Calu3 (cell line): ENCODE results near the gene SGO1. TPM values are rescaled to one million over a fixed set of nuclear protein-coding genes. Genes with fewer than 3 reads are reported as not detected.

Experiments
- BruUV-seq: library from RNA; stranded (reverse); fragments of 400-500 nt; replicated peaks from 2 replicates; lab custom pipeline; 2021; lab: Mats Ljungman, UMichigan
- CTCF ChIA-PET: fragments of 300-600 bp; sonication (Branson Sonifier 250); formaldehyde crosslinking; loops from one replicate; lab custom pipeline; 2022; ENCODE audit warnings: antibody characterized with exemption; lab: Charles Lee
- DNase-seq: peaks from one replicate; pipeline ENCODE4 v3.0.0; 2022
- H3K27ac Mint-ChIP-seq: one replicate; pipeline ENCODE4 v1.8.0; 2022; ENCODE audit warnings: mixed read lengths; ENCODE audit not compliant: unreplicated experiment
- H3K27me3 Mint-ChIP-seq: one replicate; pipeline ENCODE4 v1.8.0; 2022; ENCODE audit warnings: mixed read lengths; ENCODE audit not compliant: unreplicated experiment
- H3K36me3 Mint-ChIP-seq: one replicate; pipeline ENCODE4 v1.8.0; 2022; ENCODE audit warnings: mild to moderate bottlenecking, moderate library complexity, mixed read lengths; ENCODE audit not compliant: insufficient read depth, unreplicated experiment
- H3K4me1 Mint-ChIP-seq: one replicate; pipeline ENCODE4 v1.8.0; 2022; ENCODE audit warnings: mild to moderate bottlenecking, low read depth, mixed read lengths; ENCODE audit not compliant: unreplicated experiment
- H3K4me3 Mint-ChIP-seq: one replicate; pipeline ENCODE4 v1.8.0; 2022; ENCODE audit warnings: mild to moderate bottlenecking, low read depth, moderate library complexity, mixed read lengths; ENCODE audit not compliant: unreplicated experiment
- H3K9me3 Mint-ChIP-seq: one replicate; pipeline ENCODE4 v1.8.0; 2022; ENCODE audit warnings: low read depth, mixed read lengths; ENCODE audit not compliant: unreplicated experiment
- intact Hi-C: fragments of 100-400 bp; cut with micrococcal nuclease; formaldehyde crosslinking; loops from one replicate; pipeline ENCODE4 v1.10.0; 2022; ENCODE audit not compliant: unreplicated experiment
- total RNA-seq: library from RNA; stranded (reverse); gene quantifications from 2 replicates; pipeline ENCODE4 v1.2.3, GENCODE V29; 2022
- TF ChIP-seq, protein P1 (sequence below): fragments of 200-600 bp; IDR thresholded peaks from one replicate; pipeline ENCODE4 v1.8.0; 2022; ENCODE audit warnings: antibody characterized with exemption; ENCODE audit not compliant: unreplicated experiment

Gene SGO1
- total RNA-seq, 1 experiment from 2014 or later: 30.2 TPM

- TF ChIP-seq, protein P1, sequence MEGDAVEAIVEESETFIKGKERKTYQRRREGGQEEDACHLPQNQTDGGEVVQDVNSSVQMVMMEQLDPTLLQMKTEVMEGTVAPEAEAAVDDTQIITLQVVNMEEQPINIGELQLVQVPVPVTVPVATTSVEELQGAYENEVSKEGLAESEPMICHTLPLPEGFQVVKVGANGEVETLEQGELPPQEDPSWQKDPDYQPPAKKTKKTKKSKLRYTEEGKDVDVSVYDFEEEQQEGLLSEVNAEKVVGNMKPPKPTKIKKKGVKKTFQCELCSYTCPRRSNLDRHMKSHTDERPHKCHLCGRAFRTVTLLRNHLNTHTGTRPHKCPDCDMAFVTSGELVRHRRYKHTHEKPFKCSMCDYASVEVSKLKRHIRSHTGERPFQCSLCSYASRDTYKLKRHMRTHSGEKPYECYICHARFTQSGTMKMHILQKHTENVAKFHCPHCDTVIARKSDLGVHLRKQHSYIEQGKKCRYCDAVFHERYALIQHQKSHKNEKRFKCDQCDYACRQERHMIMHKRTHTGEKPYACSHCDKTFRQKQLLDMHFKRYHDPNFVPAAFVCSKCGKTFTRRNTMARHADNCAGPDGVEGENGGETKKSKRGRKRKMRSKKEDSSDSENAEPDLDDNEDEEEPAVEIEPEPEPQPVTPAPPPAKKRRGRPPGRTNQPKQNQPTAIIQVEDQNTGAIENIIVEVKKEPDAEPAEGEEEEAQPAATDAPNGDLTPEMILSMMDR: no peak
Measured at GRCh38 chr3:20230954-20231353, 44.9 kb upstream of the SGO1 start.

GRCh38 chr3:20225769-20226168 lies 39.8 kb upstream of the SGO1 start:
- DNase-seq: peak; percentile 7
- CTCF ChIA-PET: no interaction called here
- Mint-ChIP-seq H3K9me3 (no peaks in the 10 kb centered on the region), H3K36me3 (no peaks in the 10 kb centered on the region), H3K27me3 (no peaks in the 10 kb centered on the region), H3K4me1 (no peaks in the 10 kb centered on the region), H3K4me3 (no peak overlapping the region), H3K27ac (no peak overlapping the region)
- no TSS peak for BruUV-seq
- intact Hi-C loops: loop anchor here (1.0 to 10.0 kb wide), 8 partner anchors 97 to 1889 kb away; no protein-coding TSS in a partner anchor
- TF ChIP-seq, protein P1: no peak

More at GRCh38 chr3:20230954-20231353, 44.9 kb upstream of the SGO1 start:
- Mint-ChIP-seq H3K4me3 (no peak overlapping the region), H3K27ac (no peak overlapping the region), H3K27me3 (no peaks in the 10 kb centered on the region), H3K36me3 (no peaks in the 10 kb centered on the region), H3K4me1 (no peaks in the 10 kb centered on the region), H3K9me3 (no peaks in the 10 kb centered on the region)
- intact Hi-C loops: no loop called here
- no TSS peak for BruUV-seq
- CTCF ChIA-PET: no interaction called here
- no peak for DNase-seq

DNA sequence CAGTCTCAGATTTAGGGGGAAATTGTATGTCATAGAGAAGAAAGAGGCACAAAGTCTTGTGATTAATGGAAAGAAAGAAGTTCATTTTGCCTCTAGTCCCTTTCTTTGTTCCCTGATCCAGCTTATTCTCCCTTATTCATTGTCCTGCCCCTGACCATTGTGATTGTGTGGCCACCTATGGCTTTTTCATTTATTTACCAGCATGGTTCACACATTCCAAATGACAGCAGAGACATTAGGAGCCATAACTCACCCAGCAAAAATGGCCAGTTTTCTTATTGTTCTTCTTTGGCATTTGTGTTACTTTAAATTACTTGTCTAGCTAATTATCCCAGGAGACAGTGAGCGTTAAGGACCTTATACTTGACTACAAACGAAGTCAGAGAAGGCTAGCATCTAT lies 36.3 kb upstream of the SGO1 start:
- no TSS peak for BruUV-seq
- no peaks in the 10 kb centered on the region for H3K27me3 Mint-ChIP-seq
- CTCF ChIA-PET: no interaction called here

GRCh38 chr3:20218215-20218614 lies 32.2 kb upstream of the SGO1 start:
- Mint-ChIP-seq H3K27me3 (no peaks in the 10 kb centered on the region), H3K36me3 (no peaks in the 10 kb centered on the region), H3K4me1 (no peaks in the 10 kb centered on the region), H3K4me3 (no peak overlapping the region), H3K27ac (no peak overlapping the region), H3K9me3 (peaks cover 2% of the 10 kb centered on the region)
- DNase-seq: no peak
- TF ChIP-seq, protein P1: no peak
- no TSS peak for BruUV-seq
- CTCF ChIA-PET: no interaction called here
- intact Hi-C loops: no loop called here

More for the DNA sequence above, 36.3 kb upstream of the SGO1 start:
- no peak for DNase-seq
- H3K27ac Mint-ChIP-seq: no peak overlapping the region
- intact Hi-C loops: loop anchor here (10.0 kb wide), 1 partner anchor 1893 kb away; no protein-coding TSS in a partner anchor
- TF ChIP-seq, protein P1: no peak
- no peaks in the 10 kb centered on the region for H3K36me3 Mint-ChIP-seq
- no peaks in the 10 kb centered on the region for H3K9me3 Mint-ChIP-seq
- no peaks in the 10 kb centered on the region for H3K4me1 Mint-ChIP-seq
- H3K4me3 Mint-ChIP-seq: no peak overlapping the region
